ENCODE data around the gene PHACTR1.

The PHACTR1 gene

DNA sequence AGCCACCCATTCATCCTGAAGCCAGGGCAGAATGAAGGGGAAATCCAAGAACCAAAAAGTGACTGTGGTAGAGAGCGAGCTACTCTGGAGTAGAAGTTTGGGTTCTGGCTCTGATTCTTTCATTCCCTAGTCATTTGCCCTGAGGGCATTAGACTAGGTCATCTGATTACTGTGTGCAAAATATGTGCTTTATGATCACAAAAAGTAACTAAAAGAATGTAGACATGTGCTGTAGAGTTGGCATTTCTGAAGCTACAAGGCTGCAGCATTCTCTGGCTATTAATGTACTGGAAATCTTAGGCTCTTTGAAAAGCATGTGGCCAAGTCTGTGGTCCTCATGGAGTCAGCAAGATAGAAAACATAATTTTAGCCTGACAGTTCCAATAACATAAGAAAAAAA, 517.6 kb downstream of the PHACTR1 start:
- no peak for ATAC-seq
- TF ChIP-seq POU6F1 (CRISPR knock-in tag; IDR thresholded peaks at IDR 0.05; ENCODE audit: borderline replicate concordance, low read depth) (no peak), CSDC2 (CRISPR knock-in tag; IDR thresholded peaks at IDR 0.05) (no peak), TOX (CRISPR knock-in tag; IDR thresholded peaks at IDR 0.05; ENCODE audit: borderline replicate concordance) (no peak), PPARA (CRISPR knock-in tag; IDR thresholded peaks at IDR 0.05; ENCODE audit: borderline replicate concordance) (no peak)
- TF ChIP-seq, protein P1, sequence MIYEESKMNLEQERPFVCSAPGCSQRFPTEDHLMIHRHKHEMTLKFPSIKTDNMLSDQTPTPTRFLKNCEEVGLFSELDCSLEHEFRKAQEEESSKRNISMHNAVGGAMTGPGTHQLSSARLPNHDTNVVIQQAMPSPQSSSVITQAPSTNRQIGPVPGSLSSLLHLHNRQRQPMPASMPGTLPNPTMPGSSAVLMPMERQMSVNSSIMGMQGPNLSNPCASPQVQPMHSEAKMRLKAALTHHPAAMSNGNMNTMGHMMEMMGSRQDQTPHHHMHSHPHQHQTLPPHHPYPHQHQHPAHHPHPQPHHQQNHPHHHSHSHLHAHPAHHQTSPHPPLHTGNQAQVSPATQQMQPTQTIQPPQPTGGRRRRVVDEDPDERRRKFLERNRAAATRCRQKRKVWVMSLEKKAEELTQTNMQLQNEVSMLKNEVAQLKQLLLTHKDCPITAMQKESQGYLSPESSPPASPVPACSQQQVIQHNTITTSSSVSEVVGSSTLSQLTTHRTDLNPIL (CRISPR knock-in tag; IDR thresholded peaks at IDR 0.05; ENCODE audit: low read depth): no peak

DNA sequence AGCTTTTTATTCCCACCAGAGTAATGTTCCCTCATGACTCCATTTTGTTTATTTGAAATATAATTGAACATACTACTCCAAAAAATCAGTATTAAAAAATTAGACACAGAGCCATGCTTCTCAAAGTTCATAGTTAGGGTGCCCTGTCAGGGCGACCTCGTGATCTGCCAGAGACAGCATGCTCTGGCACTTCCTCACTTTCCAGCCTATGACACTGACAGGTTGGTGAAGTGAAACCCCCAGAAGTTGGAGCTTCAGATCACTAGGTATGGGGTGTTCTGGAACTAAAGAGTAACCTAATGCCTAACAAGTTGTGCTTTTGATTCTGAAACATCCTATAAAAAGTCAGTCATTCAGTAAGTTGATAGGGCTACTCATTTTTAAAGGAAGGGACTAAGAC, 518.8 kb downstream of the PHACTR1 start:
- no peak for ATAC-seq
- TF ChIP-seq SNAI2 (CRISPR knock-in tag; IDR thresholded peaks at IDR 0.05) (no peak), ZFP30 (CRISPR knock-in tag; IDR thresholded peaks at IDR 0.05) (no peak), CSRNP3 (CRISPR knock-in tag; IDR thresholded peaks at IDR 0.05) (no peak)

- no peak for TF ChIP-seq ZNF8 (CRISPR knock-in tag; IDR thresholded peaks at IDR 0.05)
- no peak for TF ChIP-seq TOX (CRISPR knock-in tag; IDR thresholded peaks at IDR 0.05; ENCODE audit: borderline replicate concordance)
- no peak for TF ChIP-seq GLIS3 (CRISPR knock-in tag; IDR thresholded peaks at IDR 0.05)
- no peak for TF ChIP-seq RARB (CRISPR knock-in tag; IDR thresholded peaks at IDR 0.05)
- no peak for TF ChIP-seq ZNF565 (CRISPR knock-in tag; conservative IDR thresholded peaks at IDR 0.05; ENCODE audit: low read depth)
- TF ChIP-seq ZFP30 (CRISPR knock-in tag; IDR thresholded peaks at IDR 0.05): no peak
- TF ChIP-seq ZC3H10 (CRISPR knock-in tag; IDR thresholded peaks at IDR 0.05): no peak
- no peak for TF ChIP-seq OSR1 (CRISPR knock-in tag; IDR thresholded peaks at IDR 0.05)
- TF ChIP-seq, protein P1 (CRISPR knock-in tag; IDR thresholded peaks at IDR 0.05; ENCODE audit: low read depth): no peak
- no peak for TF ChIP-seq BACH2 (CRISPR knock-in tag; IDR thresholded peaks at IDR 0.05; ENCODE audit: borderline replicate concordance)
- no peak for TF ChIP-seq ISL1 (CRISPR knock-in tag; IDR thresholded peaks at IDR 0.05)
- no peak for TF ChIP-seq PPARA (CRISPR knock-in tag; IDR thresholded peaks at IDR 0.05; ENCODE audit: borderline replicate concordance)
- no peak for TF ChIP-seq ZNF70 (CRISPR knock-in tag; IDR thresholded peaks at IDR 0.05)
- no peak for TF ChIP-seq ESRRG (CRISPR knock-in tag; IDR thresholded peaks at IDR 0.05)
- no peak for TF ChIP-seq ARNTL (CRISPR knock-in tag; IDR thresholded peaks at IDR 0.05; ENCODE audit: borderline replicate concordance, low read depth)
- TF ChIP-seq, protein P2, sequence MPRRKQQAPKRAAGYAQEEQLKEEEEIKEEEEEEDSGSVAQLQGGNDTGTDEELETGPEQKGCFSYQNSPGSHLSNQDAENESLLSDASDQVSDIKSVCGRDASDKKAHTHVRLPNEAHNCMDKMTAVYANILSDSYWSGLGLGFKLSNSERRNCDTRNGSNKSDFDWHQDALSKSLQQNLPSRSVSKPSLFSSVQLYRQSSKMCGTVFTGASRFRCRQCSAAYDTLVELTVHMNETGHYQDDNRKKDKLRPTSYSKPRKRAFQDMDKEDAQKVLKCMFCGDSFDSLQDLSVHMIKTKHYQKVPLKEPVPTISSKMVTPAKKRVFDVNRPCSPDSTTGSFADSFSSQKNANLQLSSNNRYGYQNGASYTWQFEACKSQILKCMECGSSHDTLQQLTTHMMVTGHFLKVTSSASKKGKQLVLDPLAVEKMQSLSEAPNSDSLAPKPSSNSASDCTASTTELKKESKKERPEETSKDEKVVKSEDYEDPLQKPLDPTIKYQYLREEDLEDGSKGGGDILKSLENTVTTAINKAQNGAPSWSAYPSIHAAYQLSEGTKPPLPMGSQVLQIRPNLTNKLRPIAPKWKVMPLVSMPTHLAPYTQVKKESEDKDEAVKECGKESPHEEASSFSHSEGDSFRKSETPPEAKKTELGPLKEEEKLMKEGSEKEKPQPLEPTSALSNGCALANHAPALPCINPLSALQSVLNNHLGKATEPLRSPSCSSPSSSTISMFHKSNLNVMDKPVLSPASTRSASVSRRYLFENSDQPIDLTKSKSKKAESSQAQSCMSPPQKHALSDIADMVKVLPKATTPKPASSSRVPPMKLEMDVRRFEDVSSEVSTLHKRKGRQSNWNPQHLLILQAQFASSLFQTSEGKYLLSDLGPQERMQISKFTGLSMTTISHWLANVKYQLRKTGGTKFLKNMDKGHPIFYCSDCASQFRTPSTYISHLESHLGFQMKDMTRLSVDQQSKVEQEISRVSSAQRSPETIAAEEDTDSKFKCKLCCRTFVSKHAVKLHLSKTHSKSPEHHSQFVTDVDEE (CRISPR knock-in tag; IDR thresholded peaks at IDR 0.05): no peak
- no peak for TF ChIP-seq CSRNP3 (CRISPR knock-in tag; IDR thresholded peaks at IDR 0.05)
- no peak for TF ChIP-seq TCF4 (CRISPR knock-in tag; IDR thresholded peaks at IDR 0.05; ENCODE audit: borderline replicate concordance)
- no peak for ATAC-seq
Observed at GRCh38 chr6:13237318-13237717, 520.8 kb downstream of the PHACTR1 start.

Data from SK-N-SH treated with all-trans-retinoic acid at 6 μM for 48 hours (cell line).